Uterus (tissue), 2 donors: ENCODE data around the gene KIF18B.

Experiments
- CTCF ChIP-seq, 4 experiments: fragments of 200-600 bp in 2 of 4; fragments of 450-650 bp in 2 of 4; sonication (generic) in 2 of 4; IDR thresholded peaks; one replicate each; pipeline ENCODE4 v1.5.1; 2016 to 2019; ENCODE audit warnings: antibody characterized with exemption in 4 of 4, mild to moderate bottlenecking in 2 of 4, moderate library complexity in 1 of 4
- POLR2A ChIP-seq, 2 donors: fragments of 450-650 bp; IDR thresholded peaks; one replicate each; pipeline ENCODE4 v1.6.1; 2016; ENCODE audit warnings: antibody characterized with exemption in 2 of 2, mild to moderate bottlenecking in 1 of 2, moderate library complexity in 1 of 2

GRCh38 chr17:44915862-44916780 lies 31.5 kb downstream of the KIF18B start:
- TF ChIP-seq POLR2A (IDR thresholded peaks at IDR 0.05) (no peak), CTCF (IDR thresholded peaks at IDR 0.05) (no peak)
